Memory B cell (primary cell): ENCODE measurements around the gene LCNL1.

Source experiments
- ATAC-seq: fragments of 150-1000 bp; cut with Tn5 transposase; 2 replicates; pipeline ENCODE4 v1.10.0; 2021; ENCODE audit warnings: low read depth, mild to moderate bottlenecking, moderate library complexity
- DNase-seq, 2 donors: peaks; one replicate each; pipeline ENCODE4 v3.0.0; 2022; ENCODE audit warnings: low spot score in 2 of 2
- H3K27ac Mint-ChIP-seq: one replicate; pipeline ENCODE4 v1.8.0; 2022; ENCODE audit warnings: mild to moderate bottlenecking, moderate library complexity, mixed read lengths
- H3K27me3 Mint-ChIP-seq: one replicate; pipeline ENCODE4 v1.8.0; 2022; ENCODE audit warnings: mixed read lengths
- H3K36me3 Mint-ChIP-seq: one replicate; pipeline ENCODE4 v1.8.0; 2022; ENCODE audit warnings: mild to moderate bottlenecking, mixed read lengths
- H3K4me1 Mint-ChIP-seq: one replicate; pipeline ENCODE4 v1.8.0; 2022; ENCODE audit warnings: mixed read lengths
- H3K4me3 Mint-ChIP-seq: one replicate; pipeline ENCODE4 v1.8.0; 2022; ENCODE audit warnings: mild to moderate bottlenecking, moderate library complexity, mixed read lengths
- H3K9me3 Mint-ChIP-seq: one replicate; pipeline ENCODE4 v1.8.0; 2022; ENCODE audit warnings: mixed read lengths

Gene LCNL1

DNA sequence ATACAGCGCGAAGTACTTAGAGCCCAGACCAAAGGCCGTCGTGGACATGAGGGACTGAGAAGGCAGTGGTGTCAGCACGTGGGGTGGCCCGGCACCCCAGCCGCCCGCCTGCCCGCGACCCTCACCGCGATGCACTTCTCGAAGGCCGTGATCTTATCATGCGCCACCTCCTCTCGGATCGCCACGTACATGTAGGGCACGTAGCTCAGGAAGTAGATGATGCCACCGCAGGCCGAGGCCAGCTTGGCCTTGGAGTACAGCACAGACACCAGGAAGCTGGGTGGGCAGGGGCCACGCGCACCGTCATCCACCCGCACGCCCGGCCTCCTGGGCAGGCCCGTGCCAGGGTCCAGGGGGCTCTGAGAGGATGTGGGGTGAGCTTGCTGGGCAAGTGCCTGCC, 34.3 kb downstream of the LCNL1 start:
- Mint-ChIP-seq H3K9me3 (no peaks in the 10 kb centered on the region), H3K27me3 (no peaks in the 10 kb centered on the region), H3K27ac (no peak overlapping the region), H3K4me1 (peaks cover 3% of the 10 kb centered on the region), H3K36me3 (peaks cover 4% of the 10 kb centered on the region), H3K4me3 (no peak overlapping the region)
- DNase-seq (no peak), ATAC-seq (no peak)

DNA sequence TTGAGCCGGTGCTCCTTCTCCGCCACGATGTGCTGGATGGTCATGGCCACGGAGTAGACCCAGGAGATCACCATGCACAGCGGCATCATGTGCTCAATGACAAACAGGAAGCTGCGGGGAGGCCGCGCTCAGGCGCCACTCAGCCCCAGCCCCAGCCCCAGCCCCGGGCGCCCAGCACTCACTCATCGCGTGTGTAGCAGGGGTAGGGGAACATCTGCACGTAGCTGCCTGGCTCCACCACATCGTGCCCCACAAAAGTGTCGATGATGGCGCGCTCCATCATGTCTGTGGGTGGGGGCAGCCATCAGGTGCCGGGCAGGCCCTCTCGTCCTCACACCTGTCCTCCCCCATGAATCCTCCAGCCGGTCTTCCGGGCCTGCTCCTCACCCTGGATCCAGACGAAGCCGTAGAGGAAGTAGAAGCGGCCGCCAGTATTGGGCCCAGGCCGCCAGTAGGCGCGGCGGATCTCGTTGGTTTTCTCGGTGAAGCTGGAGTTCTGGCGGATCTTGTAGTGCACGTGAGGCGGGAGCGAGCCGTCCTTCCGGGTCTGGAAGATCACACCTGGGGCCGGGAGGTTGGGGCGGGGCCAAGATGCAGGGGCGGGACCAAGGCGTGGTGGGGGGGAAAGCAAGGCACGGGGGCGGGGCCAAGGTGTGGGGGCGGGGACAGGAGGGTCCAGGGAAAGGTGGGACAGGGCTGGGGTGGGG, 35.2 kb downstream of the LCNL1 start:
- H3K27me3 Mint-ChIP-seq = no peaks in the 10 kb centered on the region
- no peak overlapping the region for H3K4me3 Mint-ChIP-seq
- no peak for DNase-seq
- no peaks in the 10 kb centered on the region for H3K9me3 Mint-ChIP-seq
- no peak for ATAC-seq
- H3K27ac Mint-ChIP-seq = no peak overlapping the region
- peaks cover 4% of the 10 kb centered on the region for H3K36me3 Mint-ChIP-seq
- H3K4me1 Mint-ChIP-seq = peaks cover 4% of the 10 kb centered on the region

- H3K27me3 Mint-ChIP-seq = no peaks in the 10 kb centered on the region
- H3K27ac Mint-ChIP-seq = no peak overlapping the region
- H3K36me3 Mint-ChIP-seq = peaks cover 4% of the 10 kb centered on the region
- peaks cover 4% of the 10 kb centered on the region for H3K4me1 Mint-ChIP-seq
- no peak for ATAC-seq
- no peak overlapping the region for H3K4me3 Mint-ChIP-seq
- DNase-seq = no peak
- H3K9me3 Mint-ChIP-seq = no peaks in the 10 kb centered on the region
Observed at GRCh38 chr9:137018761-137019559, 36.2 kb downstream of the LCNL1 start.

DNA sequence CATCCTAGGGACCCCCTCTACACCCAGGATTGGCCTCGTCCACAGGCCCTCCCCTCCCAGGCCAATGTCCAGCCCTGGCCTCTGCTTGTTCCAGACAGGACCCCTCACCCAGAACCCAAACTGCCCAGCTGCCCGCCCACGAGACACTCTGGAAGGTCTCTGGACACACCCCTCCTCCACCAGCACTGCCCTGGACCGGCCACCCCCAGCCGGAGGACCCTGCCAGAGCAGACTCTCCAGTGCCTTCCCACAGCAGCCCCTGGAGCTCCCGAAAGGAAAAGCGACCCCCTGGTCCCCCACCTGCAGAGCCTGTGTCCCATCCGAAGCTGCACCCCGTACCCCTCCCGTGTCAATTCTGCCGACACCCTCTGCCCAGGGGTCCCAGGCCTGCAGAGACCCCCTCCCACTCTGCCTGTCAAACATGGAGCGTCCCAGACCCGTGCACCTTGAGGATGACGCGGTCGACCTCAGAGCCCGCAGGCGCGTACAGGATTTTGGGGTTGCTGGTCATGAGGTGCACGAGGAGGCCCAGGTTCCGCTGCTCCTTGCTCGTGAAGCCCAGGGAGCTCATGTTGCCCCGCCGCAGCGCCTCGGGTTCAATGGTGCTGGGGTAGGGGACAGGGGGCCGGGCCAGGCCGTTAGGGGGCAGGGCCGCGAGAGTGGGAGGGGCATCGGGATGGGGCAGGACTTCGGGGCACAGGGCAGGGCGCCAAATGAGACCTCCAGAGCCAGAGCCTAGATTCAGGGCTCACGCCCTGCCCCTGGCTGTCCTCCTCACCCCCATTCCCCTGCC, 37.3 kb downstream of the LCNL1 start:
- no peaks in the 10 kb centered on the region for H3K9me3 Mint-ChIP-seq
- H3K27ac Mint-ChIP-seq = no peak overlapping the region
- DNase-seq = no peak
- ATAC-seq = no peak
- no peaks in the 10 kb centered on the region for H3K27me3 Mint-ChIP-seq
- peaks cover 4% of the 10 kb centered on the region for H3K36me3 Mint-ChIP-seq
- peaks cover 4% of the 10 kb centered on the region for H3K4me1 Mint-ChIP-seq
- no peak overlapping the region for H3K4me3 Mint-ChIP-seq

- H3K4me1 Mint-ChIP-seq = peaks cover 6% of the 10 kb centered on the region
- H3K9me3 Mint-ChIP-seq = no peaks in the 10 kb centered on the region
- no peak for ATAC-seq
- no peak for DNase-seq
- peaks cover 4% of the 10 kb centered on the region for H3K36me3 Mint-ChIP-seq
- H3K27me3 Mint-ChIP-seq = no peaks in the 10 kb centered on the region
- H3K27ac Mint-ChIP-seq = no peak overlapping the region
- no peak overlapping the region for H3K4me3 Mint-ChIP-seq
Observed at GRCh38 chr9:137020771-137021567, 38.2 kb downstream of the LCNL1 start.

DNA sequence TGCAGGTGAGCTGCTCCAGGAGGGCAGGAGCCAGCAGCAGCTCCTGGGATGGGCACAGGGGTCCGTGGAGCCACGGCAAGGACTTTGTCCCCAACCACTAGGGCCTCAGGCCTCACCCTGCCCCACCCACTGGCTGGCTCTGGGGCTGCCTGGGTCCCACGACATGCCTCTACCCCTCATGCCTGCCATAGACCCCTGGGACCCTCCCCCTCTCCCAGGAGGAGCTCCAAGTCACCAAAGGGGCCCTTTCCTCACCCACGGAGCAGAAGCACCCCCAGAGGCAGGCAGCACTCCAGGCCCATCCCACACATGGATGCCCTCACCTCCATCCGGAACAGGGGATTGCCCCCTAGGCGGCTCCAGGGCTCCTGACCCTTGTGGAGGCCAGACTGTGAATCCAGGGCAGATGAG, 38.8 kb downstream of the LCNL1 start:
- Mint-ChIP-seq H3K27ac (no peak overlapping the region), H3K9me3 (no peaks in the 10 kb centered on the region), H3K4me3 (no peak overlapping the region), H3K27me3 (no peaks in the 10 kb centered on the region), H3K4me1 (peaks cover 9% of the 10 kb centered on the region), H3K36me3 (peaks cover 4% of the 10 kb centered on the region)
- DNase-seq (no peak), ATAC-seq (no peak)

DNA sequence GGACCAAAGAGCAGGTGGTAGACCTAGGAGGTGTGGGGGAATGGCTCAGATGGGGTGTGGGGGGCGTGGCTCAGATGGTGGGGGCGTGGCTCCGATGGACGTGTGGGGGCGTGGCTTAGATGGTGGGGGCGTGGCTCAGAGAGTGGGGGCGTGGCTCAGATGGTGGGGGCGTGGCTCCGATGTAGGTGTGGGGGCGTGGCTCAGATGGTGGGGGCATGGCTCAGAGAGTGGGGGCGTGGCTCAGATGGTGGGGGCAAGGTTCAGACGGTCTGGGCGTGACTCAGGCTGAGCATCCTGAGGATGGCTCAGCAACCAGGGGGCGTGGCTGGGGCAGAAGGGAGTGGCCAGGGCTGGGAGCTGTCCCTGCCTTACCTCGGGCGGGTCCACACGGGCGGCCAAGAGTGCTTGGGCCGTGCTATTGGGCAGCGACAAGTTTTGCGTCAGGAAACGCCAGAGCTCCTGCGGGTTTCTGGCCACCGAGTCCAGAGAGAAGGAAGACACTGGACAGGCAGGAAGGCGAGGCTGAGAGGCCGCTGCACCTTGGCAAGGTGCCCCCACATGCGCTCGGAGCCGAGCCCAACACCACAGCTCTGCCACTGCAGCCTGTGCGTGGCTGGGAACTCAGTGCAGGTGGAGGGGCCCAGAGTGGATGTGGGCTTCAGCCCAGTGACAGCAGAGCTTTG, 39.3 kb downstream of the LCNL1 start:
- Mint-ChIP-seq H3K27ac (no peak overlapping the region), H3K4me3 (no peak overlapping the region), H3K36me3 (peaks cover 4% of the 10 kb centered on the region), H3K27me3 (no peaks in the 10 kb centered on the region), H3K9me3 (no peaks in the 10 kb centered on the region), H3K4me1 (peaks cover 12% of the 10 kb centered on the region)
- peak; percentile 36 for ATAC-seq
- no peak for DNase-seq

GRCh38 chr9:137022662-137023008, 39.8 kb downstream of the LCNL1 start:
- H3K36me3 Mint-ChIP-seq = peaks cover 4% of the 10 kb centered on the region
- H3K4me3 Mint-ChIP-seq = no peak overlapping the region
- H3K27ac Mint-ChIP-seq = no peak overlapping the region
- H3K9me3 Mint-ChIP-seq = no peaks in the 10 kb centered on the region
- no peaks in the 10 kb centered on the region for H3K27me3 Mint-ChIP-seq
- ATAC-seq (no peak), DNase-seq (no peak)
- peaks cover 15% of the 10 kb centered on the region for H3K4me1 Mint-ChIP-seq

- Mint-ChIP-seq H3K4me1 (peaks cover 15% of the 10 kb centered on the region), H3K36me3 (peaks cover 1% of the 10 kb centered on the region), H3K27me3 (no peaks in the 10 kb centered on the region), H3K9me3 (no peaks in the 10 kb centered on the region), H3K27ac (no peak overlapping the region), H3K4me3 (no peak overlapping the region)
- ATAC-seq = no peak
- no peak for DNase-seq
Observed at GRCh38 chr9:137023157-137023556, 40.4 kb downstream of the LCNL1 start.

GRCh38 chr9:137023583-137023991, 40.8 kb downstream of the LCNL1 start:
- Mint-ChIP-seq H3K4me1 (peaks cover 15% of the 10 kb centered on the region), H3K27me3 (no peaks in the 10 kb centered on the region), H3K36me3 (peaks cover 1% of the 10 kb centered on the region), H3K4me3 (no peak overlapping the region), H3K27ac (no peak overlapping the region), H3K9me3 (no peaks in the 10 kb centered on the region)
- no peak for ATAC-seq
- no peak for DNase-seq

- H3K4me3 Mint-ChIP-seq = no peak overlapping the region
- ATAC-seq (peak; percentile 66), DNase-seq (peak in 1 of 2 donors; percentile 69)
- H3K36me3 Mint-ChIP-seq = no peaks in the 10 kb centered on the region
- no peaks in the 10 kb centered on the region for H3K27me3 Mint-ChIP-seq
- no peaks in the 10 kb centered on the region for H3K9me3 Mint-ChIP-seq
- peak overlapping the region; percentile 45 for H3K27ac Mint-ChIP-seq
- peaks cover 28% of the 10 kb centered on the region for H3K4me1 Mint-ChIP-seq
Observed at GRCh38 chr9:137025517-137025966, 42.7 kb downstream of the LCNL1 start.

- no peaks in the 10 kb centered on the region for H3K36me3 Mint-ChIP-seq
Observed at GRCh38 chr9:137026384-137026783, 43.6 kb downstream of the LCNL1 start.

GRCh38 chr9:137026828-137027227, 44.0 kb downstream of the LCNL1 start:
- no peaks in the 10 kb centered on the region for H3K36me3 Mint-ChIP-seq
- DNase-seq = no peak
- no peaks in the 10 kb centered on the region for H3K9me3 Mint-ChIP-seq
- ATAC-seq = no peak
- no peak overlapping the region for H3K27ac Mint-ChIP-seq
- H3K4me3 Mint-ChIP-seq = peak overlapping the region; percentile 80
- H3K4me1 Mint-ChIP-seq = peaks cover 34% of the 10 kb centered on the region
- no peaks in the 10 kb centered on the region for H3K27me3 Mint-ChIP-seq

More at GRCh38 chr9:137026384-137026783, 43.6 kb downstream of the LCNL1 start:
- H3K27me3 Mint-ChIP-seq = no peaks in the 10 kb centered on the region
- ATAC-seq = no peak
- H3K9me3 Mint-ChIP-seq = no peaks in the 10 kb centered on the region
- DNase-seq = no peak
- H3K27ac Mint-ChIP-seq = no peak overlapping the region
- H3K4me3 Mint-ChIP-seq = no peak overlapping the region
- peaks cover 32% of the 10 kb centered on the region for H3K4me1 Mint-ChIP-seq
